Osteocyte (in vitro differentiated cells): Measurements from ENCODE around the gene AAGAB. TPM values are rescaled to one million over a fixed set of nuclear protein-coding genes. Genes with fewer than 3 reads are reported as not detected.

Source experiments
- DNase-seq: peaks from one replicate; pipeline ENCODE4 v3.0.0; 2021; ENCODE audit warnings: mixed read lengths; ENCODE audit not compliant: unreplicated experiment; ENCODE audit errors: extremely low spot score
- H3K27ac Mint-ChIP-seq: one replicate; pipeline ENCODE4 v1.8.0; 2021; ENCODE audit warnings: mild to moderate bottlenecking, mixed read lengths; ENCODE audit not compliant: unreplicated experiment
- H3K27me3 Mint-ChIP-seq: one replicate; pipeline ENCODE4 v1.8.0; 2021; ENCODE audit warnings: mixed read lengths; ENCODE audit not compliant: unreplicated experiment
- H3K36me3 Mint-ChIP-seq: one replicate; pipeline ENCODE4 v1.8.0; 2021; ENCODE audit warnings: mixed read lengths; ENCODE audit not compliant: unreplicated experiment
- H3K4me1 Mint-ChIP-seq: one replicate; pipeline ENCODE4 v1.8.0; 2021; ENCODE audit warnings: mixed read lengths; ENCODE audit not compliant: unreplicated experiment
- H3K4me3 Mint-ChIP-seq: one replicate; pipeline ENCODE4 v1.8.0; 2021; ENCODE audit warnings: mild to moderate bottlenecking, moderate library complexity, mixed read lengths; ENCODE audit not compliant: unreplicated experiment
- H3K9me3 Mint-ChIP-seq: one replicate; pipeline ENCODE4 v1.8.0; 2021; ENCODE audit warnings: mixed read lengths; ENCODE audit not compliant: unreplicated experiment
- total RNA-seq: library from RNA; stranded (reverse); gene quantifications from 2 replicates; pipeline ENCODE4 v1.2.1, GENCODE V29; 2021
- TF ChIP-seq, protein P1 (sequence below): fragments of 200-600 bp; sonication (generic); IDR thresholded peaks from 2 replicates; pipeline ENCODE4 v1.5.0; 2021; ENCODE audit warnings: antibody characterized with exemption, mild to moderate bottlenecking, moderate library complexity

Gene AAGAB
- total RNA-seq, 1 donor from 2014 or later, result 32.8 TPM

DNA sequence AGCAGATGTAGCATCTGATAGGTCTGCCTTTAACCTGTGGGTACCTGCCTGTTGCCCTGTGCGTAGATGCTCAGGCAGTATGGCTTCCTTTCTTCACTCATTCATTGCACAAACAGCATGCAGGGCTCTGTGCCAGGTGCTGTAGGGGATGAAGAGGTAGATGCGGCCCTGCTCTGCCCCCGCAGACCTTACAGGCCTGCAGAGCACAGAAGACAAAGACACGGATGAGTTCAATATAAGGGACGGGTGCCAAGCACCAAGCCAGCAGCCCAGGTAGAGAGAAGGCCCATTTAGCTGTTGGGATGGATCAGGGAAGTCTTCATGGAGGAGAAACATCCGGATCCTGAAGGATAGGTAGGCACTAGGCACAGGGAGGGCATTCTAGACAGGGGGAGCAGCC is 69.4 kb downstream of the AAGAB start:
- no peak overlapping the region for H3K4me3 Mint-ChIP-seq
- no peak for DNase-seq
- peaks cover 38% of the 10 kb centered on the region for H3K36me3 Mint-ChIP-seq
- H3K27ac Mint-ChIP-seq, result no peak overlapping the region
- TF ChIP-seq, protein P1, sequence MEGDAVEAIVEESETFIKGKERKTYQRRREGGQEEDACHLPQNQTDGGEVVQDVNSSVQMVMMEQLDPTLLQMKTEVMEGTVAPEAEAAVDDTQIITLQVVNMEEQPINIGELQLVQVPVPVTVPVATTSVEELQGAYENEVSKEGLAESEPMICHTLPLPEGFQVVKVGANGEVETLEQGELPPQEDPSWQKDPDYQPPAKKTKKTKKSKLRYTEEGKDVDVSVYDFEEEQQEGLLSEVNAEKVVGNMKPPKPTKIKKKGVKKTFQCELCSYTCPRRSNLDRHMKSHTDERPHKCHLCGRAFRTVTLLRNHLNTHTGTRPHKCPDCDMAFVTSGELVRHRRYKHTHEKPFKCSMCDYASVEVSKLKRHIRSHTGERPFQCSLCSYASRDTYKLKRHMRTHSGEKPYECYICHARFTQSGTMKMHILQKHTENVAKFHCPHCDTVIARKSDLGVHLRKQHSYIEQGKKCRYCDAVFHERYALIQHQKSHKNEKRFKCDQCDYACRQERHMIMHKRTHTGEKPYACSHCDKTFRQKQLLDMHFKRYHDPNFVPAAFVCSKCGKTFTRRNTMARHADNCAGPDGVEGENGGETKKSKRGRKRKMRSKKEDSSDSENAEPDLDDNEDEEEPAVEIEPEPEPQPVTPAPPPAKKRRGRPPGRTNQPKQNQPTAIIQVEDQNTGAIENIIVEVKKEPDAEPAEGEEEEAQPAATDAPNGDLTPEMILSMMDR, result no peak
- H3K9me3 Mint-ChIP-seq, result no peaks in the 10 kb centered on the region
- peaks cover 24% of the 10 kb centered on the region for H3K4me1 Mint-ChIP-seq
- H3K27me3 Mint-ChIP-seq, result no peaks in the 10 kb centered on the region

DNA sequence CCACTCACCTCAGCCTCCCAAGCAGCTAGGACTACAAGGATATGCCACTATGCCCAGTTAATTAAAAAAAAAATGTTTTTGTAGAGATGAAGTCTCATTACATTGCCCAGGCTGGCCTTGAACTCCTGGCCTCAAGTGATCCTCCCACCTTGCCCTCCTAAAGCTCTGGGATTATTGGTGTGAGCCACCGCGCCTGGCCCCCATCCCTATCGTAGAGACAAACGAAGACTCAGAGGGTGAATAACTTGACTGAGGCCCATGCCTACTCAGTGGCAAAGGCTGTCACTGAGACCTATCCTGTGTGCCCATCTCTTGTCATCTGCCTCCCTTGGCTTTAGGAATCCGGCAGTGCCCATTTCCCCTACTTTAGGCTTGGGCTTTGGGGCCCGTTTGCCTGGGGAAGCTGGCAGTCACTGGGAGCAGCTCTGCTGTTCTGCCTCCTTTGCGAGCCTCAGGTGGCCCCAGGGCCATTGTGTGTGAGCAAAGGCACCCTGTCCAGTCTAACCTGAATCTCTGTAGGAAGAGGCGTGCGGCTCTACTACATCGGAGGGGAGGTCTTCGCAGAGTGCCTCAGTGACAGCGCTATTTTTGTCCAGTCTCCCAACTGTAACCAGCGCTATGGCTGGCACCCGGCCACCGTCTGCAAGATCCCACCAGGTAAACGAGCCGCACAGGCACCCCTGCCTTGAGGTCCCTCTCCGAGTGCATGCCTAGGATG is 70.1 kb downstream of the AAGAB start:
- Mint-ChIP-seq H3K27me3 (no peaks in the 10 kb centered on the region), H3K4me1 (peaks cover 24% of the 10 kb centered on the region), H3K4me3 (no peak overlapping the region), H3K9me3 (no peaks in the 10 kb centered on the region), H3K27ac (no peak overlapping the region), H3K36me3 (peaks cover 40% of the 10 kb centered on the region)
- TF ChIP-seq, protein P1, result no peak
- peak; percentile 74 for DNase-seq

- Mint-ChIP-seq H3K36me3 (peaks cover 37% of the 10 kb centered on the region), H3K9me3 (no peaks in the 10 kb centered on the region), H3K4me3 (no peak overlapping the region), H3K27me3 (no peaks in the 10 kb centered on the region), H3K27ac (no peak overlapping the region), H3K4me1 (peaks cover 23% of the 10 kb centered on the region)
- no peak for DNase-seq
- TF ChIP-seq, protein P1, result no peak
Measured at GRCh38 chr15:67183443-67184169, 70.9 kb downstream of the AAGAB start.

DNA sequence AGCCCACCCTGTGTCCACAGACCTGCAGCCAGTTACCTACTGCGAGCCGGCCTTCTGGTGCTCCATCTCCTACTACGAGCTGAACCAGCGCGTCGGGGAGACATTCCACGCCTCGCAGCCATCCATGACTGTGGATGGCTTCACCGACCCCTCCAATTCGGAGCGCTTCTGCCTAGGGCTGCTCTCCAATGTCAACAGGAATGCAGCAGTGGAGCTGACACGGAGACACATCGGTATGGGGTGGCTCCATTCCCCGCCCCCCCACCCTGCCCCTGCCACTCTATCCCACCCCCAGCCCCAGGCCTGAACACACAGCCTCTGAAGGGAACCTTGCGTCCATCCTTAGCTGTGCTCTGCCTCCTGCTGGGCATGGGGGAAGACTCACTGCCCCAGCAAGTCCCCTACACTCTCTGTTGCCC is 73.2 kb downstream of the AAGAB start:
- Mint-ChIP-seq H3K4me1 (peaks cover 36% of the 10 kb centered on the region), H3K27ac (no peak overlapping the region), H3K4me3 (no peak overlapping the region), H3K9me3 (no peaks in the 10 kb centered on the region), H3K36me3 (peaks cover 31% of the 10 kb centered on the region), H3K27me3 (no peaks in the 10 kb centered on the region)
- TF ChIP-seq, protein P1, result no peak
- DNase-seq, result no peak

DNA sequence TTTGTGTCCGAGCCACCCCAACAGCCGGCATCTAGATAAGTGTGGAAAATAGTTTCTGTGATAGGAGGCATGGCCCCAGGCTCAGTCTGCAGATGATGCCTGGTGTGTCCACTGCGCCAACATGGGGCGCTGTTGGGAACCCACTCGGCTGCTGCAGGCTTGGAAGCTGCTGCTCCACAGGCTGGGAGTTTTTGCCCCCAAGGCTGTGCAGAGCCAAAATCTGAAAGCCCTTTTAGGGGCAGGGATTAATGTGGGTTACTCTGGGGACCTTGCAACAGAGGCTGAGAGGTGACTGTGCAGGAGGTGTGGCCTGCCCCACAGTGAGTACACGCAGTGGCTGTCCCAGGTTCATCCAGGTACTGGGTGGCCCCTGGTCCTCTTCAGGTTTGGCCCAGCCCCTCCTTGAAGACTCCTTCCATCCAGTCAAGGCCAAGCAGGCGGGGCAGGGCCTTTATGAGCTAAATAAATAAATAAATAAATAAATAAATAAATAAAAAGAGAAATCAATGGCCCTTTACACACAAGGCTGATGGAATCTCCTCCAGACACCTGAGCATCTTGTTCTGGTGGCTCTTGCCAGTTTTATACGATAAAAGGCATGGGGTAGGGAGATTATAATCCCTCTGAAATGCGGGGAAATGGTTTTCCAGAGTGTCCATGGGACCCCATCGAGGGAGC is 73.8 kb downstream of the AAGAB start:
- Mint-ChIP-seq H3K4me3 (no peak overlapping the region), H3K27me3 (no peaks in the 10 kb centered on the region), H3K27ac (no peak overlapping the region), H3K4me1 (peaks cover 39% of the 10 kb centered on the region), H3K36me3 (peaks cover 32% of the 10 kb centered on the region), H3K9me3 (no peaks in the 10 kb centered on the region)
- TF ChIP-seq, protein P1, result no peak
- DNase-seq, result no peak
